Panc1 (cell line): ENCODE measurements around the gene ANGPTL7. TPM values are rescaled to one million over a fixed set of nuclear protein-coding genes. Genes with fewer than 3 reads are reported as not detected.
A peak's percentile ranks its signal among the peaks of the same experiment; 100 is the strongest.

Source experiments
- ATAC-seq: fragments of 200-7000 bp; cut with Tn5 transposase; 2 replicates; pipeline ENCODE4 v1.9.1; 2020; ENCODE audit warnings: mild to moderate bottlenecking, moderate library complexity
- BruUV-seq: library from RNA; stranded (reverse); fragments of 400-500 nt; replicated peaks from 2 replicates; lab custom pipeline; 2021; lab: Mats Ljungman, UMichigan
- CTCF ChIA-PET: fragments of 300-600 bp; sonication (Branson Sonifier 250); formaldehyde crosslinking; loops from one replicate; lab custom pipeline; 2022; ENCODE audit warnings: antibody characterized with exemption; lab: Charles Lee
- POLR2A ChIA-PET: fragments of 300-600 bp; sonication (Branson Sonifier 250); formaldehyde crosslinking; loops from one replicate; lab custom pipeline; 2022; ENCODE audit warnings: antibody characterized with exemption; lab: Charles Lee
- DNase-seq: peaks from one replicate; pipeline ENCODE4 v3.0.0-alpha.2; 2010; ENCODE audit warnings: low read depth, low spot score
- H3K27ac ChIP-seq: 2 replicates; pipeline ENCODE4 v1.5.1; 2011; ENCODE audit warnings: mild to moderate bottlenecking, low read length, inconsistent platforms
- H3K27me3 ChIP-seq: fragments of 200-500 bp; sonication (Bioruptor generic); 2 replicates; pipeline ENCODE4 v1.6.0; 2014; ENCODE audit warnings: low read length, inconsistent platforms; ENCODE audit not compliant: control insufficient read depth, insufficient read depth
- H3K36me3 ChIP-seq: fragments of 200-500 bp; sonication (Bioruptor generic); 2 replicates; pipeline ENCODE4 v1.5.1; 2014; ENCODE audit warnings: inconsistent platforms, mild to moderate bottlenecking, low read length, moderate library complexity; ENCODE audit not compliant: control insufficient read depth, insufficient read depth
- H3K4me1 ChIP-seq: 2 replicates; pipeline ENCODE4 v1.5.1; 2011; ENCODE audit warnings: inconsistent platforms, mild to moderate bottlenecking, low read length, moderate library complexity; ENCODE audit not compliant: control insufficient read depth, insufficient read depth
- H3K4me3 ChIP-seq, 2 experiments: 2 replicates each; pipeline ENCODE4 v1.5.1; 2011 to 2012; ENCODE audit warnings: low read depth in 2 of 2, low read length in 2 of 2, mild to moderate bottlenecking in 2 of 2, inconsistent platforms in 1 of 2, moderate library complexity in 1 of 2
- H3K9me3 ChIP-seq: fragments of 200-500 bp; sonication (Bioruptor generic); 2 replicates; pipeline ENCODE4 v1.5.1; 2014; ENCODE audit warnings: low read depth, mild to moderate bottlenecking, inconsistent platforms, low read length, moderate library complexity; ENCODE audit not compliant: control insufficient read depth, insufficient read depth
- POLR2AphosphoS5 ChIP-seq: IDR thresholded peaks from 2 replicates; pipeline ENCODE4 v1.6.1; 2012; ENCODE audit warnings: mild to moderate bottlenecking, low read depth, low read length, moderate library complexity
- SIN3A ChIP-seq: IDR thresholded peaks from 2 replicates; pipeline ENCODE4 v1.6.1; 2012; ENCODE audit warnings: low read depth, mild to moderate bottlenecking, low read length, moderate library complexity, borderline replicate concordance; ENCODE audit not compliant: insufficient read depth
- TCF7L2 ChIP-seq: IDR thresholded peaks from 2 replicates; pipeline ENCODE4 v1.6.1; 2011; ENCODE audit warnings: mild to moderate bottlenecking, low read depth, low read length, inconsistent platforms
- in situ Hi-C: cut with HindIII; loops from 2 replicates; pipeline ENCODE4 v1.10.0; 2016; ENCODE audit warnings: low sequenced_read_pairs, low pct_unique_long_range_greater_than_20kb
- intact Hi-C: fragments of 100-400 bp; cut with micrococcal nuclease; formaldehyde crosslinking; loops from one replicate; pipeline ENCODE4 v1.10.0; 2022; ENCODE audit not compliant: unreplicated experiment
- total RNA-seq: library from RNA; stranded (reverse); gene quantifications from one replicate; pipeline ENCODE4 v1.2.1, GENCODE V29; 2021; ENCODE audit not compliant: unreplicated experiment
- TF ChIP-seq, protein P1 (sequence below): fragments of 450-650 bp; IDR thresholded peaks from 2 replicates; pipeline ENCODE4 v1.5.1; 2017; ENCODE audit warnings: mild to moderate bottlenecking
- TF ChIP-seq, protein P2 (sequence below), 2 experiments: IDR thresholded peaks; 2 replicates each; pipeline ENCODE4 v1.6.1; 2011 to 2012; ENCODE audit warnings: low read depth in 2 of 2, control low read depth in 1 of 2, low read length in 1 of 2, mild to moderate bottlenecking in 1 of 2, moderate library complexity in 1 of 2; ENCODE audit not compliant: insufficient read depth in 1 of 2

Gene ANGPTL7
- total RNA-seq, 1 experiment from 2014 or later: not detected

DNA sequence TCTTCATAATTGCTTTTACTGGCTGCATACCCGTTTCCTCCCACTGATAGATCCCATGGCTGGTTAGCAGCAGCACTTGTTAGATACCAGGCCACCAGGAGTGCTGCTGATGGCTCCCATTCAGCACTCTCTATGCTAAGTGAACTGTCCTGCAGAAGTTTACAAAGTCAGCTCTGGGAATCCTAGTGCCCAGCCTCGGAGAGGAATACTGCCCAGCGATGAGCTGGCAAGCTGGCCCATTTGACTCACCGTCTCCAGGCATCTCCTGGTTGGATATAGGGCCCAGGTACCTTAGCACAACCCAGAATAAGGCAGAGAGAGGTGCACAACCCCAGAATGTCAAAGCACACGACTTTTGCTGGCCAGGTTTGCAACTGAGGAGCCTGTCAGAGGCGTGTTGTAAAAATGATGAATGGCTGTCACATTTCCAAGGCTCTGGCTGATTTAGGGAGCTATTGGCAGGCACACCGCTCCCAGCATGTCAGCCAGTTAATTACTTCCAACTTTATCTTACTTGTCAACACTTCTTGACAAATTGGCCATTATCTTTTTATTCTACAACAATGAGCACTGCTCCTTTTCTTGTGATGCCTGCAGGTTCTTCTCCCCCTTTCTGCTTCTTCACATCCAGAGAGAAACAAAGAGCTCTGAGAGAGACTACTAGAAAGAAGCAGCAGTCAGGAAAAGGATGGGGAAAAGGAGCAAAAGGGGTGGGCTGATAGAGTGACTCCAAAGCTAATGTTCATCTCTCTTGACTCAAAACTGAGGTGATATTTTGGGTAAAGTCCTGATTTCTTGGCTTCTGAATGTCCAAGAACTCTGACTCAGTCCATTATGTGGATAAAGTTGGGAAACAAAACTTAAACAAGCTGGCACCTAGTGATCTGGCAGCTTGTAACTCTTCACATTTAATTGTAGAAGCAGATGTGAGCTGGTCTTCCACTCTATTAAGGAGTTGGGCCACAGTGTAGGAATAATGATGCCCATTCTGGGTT is 10.8 kb upstream of the ANGPTL7 start:
- in situ Hi-C loops: no loop called here
- POLR2A ChIA-PET: no interaction called here
- H3K9me3 ChIP-seq: no peaks in the 10 kb centered on the region
- H3K36me3 ChIP-seq: no peaks in the 10 kb centered on the region; the same call in 1 of the 2 replicates
- ATAC-seq (peak; percentile 22; the same call in 1 of the 2 replicates), DNase-seq (no peak)
- no peak overlapping the region for H3K4me3 ChIP-seq
- H3K27ac ChIP-seq: peak overlapping the region; percentile 91
- CTCF ChIA-PET: interaction anchor here (0.5 to 1.6 kb wide), 2 partner anchors 85 to 141 kb away, joined by 3 to 5 read pairs; no protein-coding TSS in a partner anchor
- no peaks in the 10 kb centered on the region for H3K27me3 ChIP-seq
- peaks cover 45% of the 10 kb centered on the region for H3K4me1 ChIP-seq
- TF ChIP-seq POLR2AphosphoS5 (no peak), TCF7L2 (no peak; the same call in 1 of the 2 replicates), SIN3A (no peak)
- TF ChIP-seq, protein P1, sequence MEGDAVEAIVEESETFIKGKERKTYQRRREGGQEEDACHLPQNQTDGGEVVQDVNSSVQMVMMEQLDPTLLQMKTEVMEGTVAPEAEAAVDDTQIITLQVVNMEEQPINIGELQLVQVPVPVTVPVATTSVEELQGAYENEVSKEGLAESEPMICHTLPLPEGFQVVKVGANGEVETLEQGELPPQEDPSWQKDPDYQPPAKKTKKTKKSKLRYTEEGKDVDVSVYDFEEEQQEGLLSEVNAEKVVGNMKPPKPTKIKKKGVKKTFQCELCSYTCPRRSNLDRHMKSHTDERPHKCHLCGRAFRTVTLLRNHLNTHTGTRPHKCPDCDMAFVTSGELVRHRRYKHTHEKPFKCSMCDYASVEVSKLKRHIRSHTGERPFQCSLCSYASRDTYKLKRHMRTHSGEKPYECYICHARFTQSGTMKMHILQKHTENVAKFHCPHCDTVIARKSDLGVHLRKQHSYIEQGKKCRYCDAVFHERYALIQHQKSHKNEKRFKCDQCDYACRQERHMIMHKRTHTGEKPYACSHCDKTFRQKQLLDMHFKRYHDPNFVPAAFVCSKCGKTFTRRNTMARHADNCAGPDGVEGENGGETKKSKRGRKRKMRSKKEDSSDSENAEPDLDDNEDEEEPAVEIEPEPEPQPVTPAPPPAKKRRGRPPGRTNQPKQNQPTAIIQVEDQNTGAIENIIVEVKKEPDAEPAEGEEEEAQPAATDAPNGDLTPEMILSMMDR: no peak
- TF ChIP-seq, protein P2, sequence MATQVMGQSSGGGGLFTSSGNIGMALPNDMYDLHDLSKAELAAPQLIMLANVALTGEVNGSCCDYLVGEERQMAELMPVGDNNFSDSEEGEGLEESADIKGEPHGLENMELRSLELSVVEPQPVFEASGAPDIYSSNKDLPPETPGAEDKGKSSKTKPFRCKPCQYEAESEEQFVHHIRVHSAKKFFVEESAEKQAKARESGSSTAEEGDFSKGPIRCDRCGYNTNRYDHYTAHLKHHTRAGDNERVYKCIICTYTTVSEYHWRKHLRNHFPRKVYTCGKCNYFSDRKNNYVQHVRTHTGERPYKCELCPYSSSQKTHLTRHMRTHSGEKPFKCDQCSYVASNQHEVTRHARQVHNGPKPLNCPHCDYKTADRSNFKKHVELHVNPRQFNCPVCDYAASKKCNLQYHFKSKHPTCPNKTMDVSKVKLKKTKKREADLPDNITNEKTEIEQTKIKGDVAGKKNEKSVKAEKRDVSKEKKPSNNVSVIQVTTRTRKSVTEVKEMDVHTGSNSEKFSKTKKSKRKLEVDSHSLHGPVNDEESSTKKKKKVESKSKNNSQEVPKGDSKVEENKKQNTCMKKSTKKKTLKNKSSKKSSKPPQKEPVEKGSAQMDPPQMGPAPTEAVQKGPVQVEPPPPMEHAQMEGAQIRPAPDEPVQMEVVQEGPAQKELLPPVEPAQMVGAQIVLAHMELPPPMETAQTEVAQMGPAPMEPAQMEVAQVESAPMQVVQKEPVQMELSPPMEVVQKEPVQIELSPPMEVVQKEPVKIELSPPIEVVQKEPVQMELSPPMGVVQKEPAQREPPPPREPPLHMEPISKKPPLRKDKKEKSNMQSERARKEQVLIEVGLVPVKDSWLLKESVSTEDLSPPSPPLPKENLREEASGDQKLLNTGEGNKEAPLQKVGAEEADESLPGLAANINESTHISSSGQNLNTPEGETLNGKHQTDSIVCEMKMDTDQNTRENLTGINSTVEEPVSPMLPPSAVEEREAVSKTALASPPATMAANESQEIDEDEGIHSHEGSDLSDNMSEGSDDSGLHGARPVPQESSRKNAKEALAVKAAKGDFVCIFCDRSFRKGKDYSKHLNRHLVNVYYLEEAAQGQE (IDR thresholded peaks at IDR 0.05; ENCODE audit: insufficient read depth in 1 of 2, low read depth in 2 of 2, low read length in 1 of 2): no peak
- intact Hi-C loops: no loop called here
- no TSS peak for BruUV-seq

DNA sequence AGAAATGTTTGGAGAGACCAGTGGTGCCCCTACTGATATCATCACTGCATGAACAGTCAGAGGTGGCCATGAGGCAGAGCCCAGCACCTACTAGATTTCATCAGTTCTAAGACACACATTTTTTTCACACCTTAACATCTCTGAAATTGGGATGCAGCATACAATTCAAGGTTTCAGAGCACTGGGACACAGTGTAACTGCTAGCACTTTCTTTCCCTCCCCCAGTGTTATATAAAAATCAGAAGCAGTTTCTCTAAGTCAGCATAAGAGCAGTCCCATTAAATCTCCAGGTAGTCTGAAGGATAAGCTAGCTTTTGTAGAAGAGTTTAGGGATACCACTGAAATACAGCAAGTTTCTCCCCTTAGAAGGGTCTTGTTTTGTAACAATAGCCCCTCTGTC is 10.0 kb upstream of the ANGPTL7 start:
- TF ChIP-seq, protein P2 (IDR thresholded peaks at IDR 0.05; ENCODE audit: insufficient read depth in 1 of 2, low read depth in 2 of 2, low read length in 1 of 2): no peak
- TF ChIP-seq, protein P1: no peak
- no peak for TF ChIP-seq POLR2AphosphoS5
- no peak for TF ChIP-seq SIN3A
- no peak for TF ChIP-seq TCF7L2
- H3K27ac ChIP-seq: peak overlapping the region; percentile 91
- H3K9me3 ChIP-seq: no peaks in the 10 kb centered on the region
- no peak for DNase-seq
- H3K4me1 ChIP-seq: peaks cover 43% of the 10 kb centered on the region
- ChIA-PET POLR2A (no interaction called here), CTCF (interaction anchor here (0.5 to 1.6 kb wide), 3 partner anchors 84 to 141 kb away, joined by 3 to 5 read pairs (median 3); no protein-coding TSS in a partner anchor)
- intact Hi-C loops: no loop called here
- BruUV-seq: no TSS peak
- ATAC-seq: no peak
- no peaks in the 10 kb centered on the region for H3K27me3 ChIP-seq
- in situ Hi-C loops: no loop called here
- no peaks in the 10 kb centered on the region; the same call in 1 of the 2 replicates for H3K36me3 ChIP-seq
- no peak overlapping the region for H3K4me3 ChIP-seq
